Measurements from ENCODE around the gene VIPR2.

Gene VIPR2

GRCh38 chr7:159039716-159040115 is 105.0 kb downstream of the VIPR2 start:
- DNase-seq (ENCODE audit: low spot score) = no peak

GRCh38 chr7:159038066-159038465 is 106.6 kb downstream of the VIPR2 start:
- DNase-seq (ENCODE audit: low spot score) = no peak

- DNase-seq (ENCODE audit: low spot score) = no peak
Observed at GRCh38 chr7:159036916-159037605, 107.6 kb downstream of the VIPR2 start.

GRCh38 chr7:159035571-159036073 is 109.0 kb downstream of the VIPR2 start:
- no peak for DNase-seq (ENCODE audit: low spot score)

GRCh38 chr7:159034988-159035387 is 109.7 kb downstream of the VIPR2 start:
- no peak for DNase-seq (ENCODE audit: low spot score)

GRCh38 chr7:159034394-159034793 is 110.3 kb downstream of the VIPR2 start:
- DNase-seq (ENCODE audit: low spot score) = no peak

- no peak for DNase-seq (ENCODE audit: low spot score)
Observed at GRCh38 chr7:159033956-159034355, 110.7 kb downstream of the VIPR2 start.

- DNase-seq (ENCODE audit: low spot score) = no peak
Observed at GRCh38 chr7:159033473-159033825, 111.2 kb downstream of the VIPR2 start.

GRCh38 chr7:159032753-159033472 is 111.8 kb downstream of the VIPR2 start:
- no peak for DNase-seq (ENCODE audit: low spot score)

GRCh38 chr7:159032322-159032721 is 112.3 kb downstream of the VIPR2 start:
- no peak for DNase-seq (ENCODE audit: low spot score)

- DNase-seq (ENCODE audit: low spot score) = no peak
Observed at GRCh38 chr7:159031750-159032149, 112.9 kb downstream of the VIPR2 start.

GRCh38 chr7:159031135-159031701 is 113.4 kb downstream of the VIPR2 start:
- DNase-seq (ENCODE audit: low spot score) = no peak

- DNase-seq (ENCODE audit: low spot score) = no peak
Observed at GRCh38 chr7:159030490-159031134, 114.1 kb downstream of the VIPR2 start.

GRCh38 chr7:159028508-159029401 is 115.9 kb downstream of the VIPR2 start:
- no peak for DNase-seq (ENCODE audit: low spot score)

- DNase-seq (ENCODE audit: low spot score) = no peak
Observed at GRCh38 chr7:159027789-159028507, 116.7 kb downstream of the VIPR2 start.

GRCh38 chr7:159027056-159027788 is 117.4 kb downstream of the VIPR2 start:
- no peak for DNase-seq (ENCODE audit: low spot score)

GRCh38 chr7:159026271-159027055 is 118.2 kb downstream of the VIPR2 start:
- no peak for DNase-seq (ENCODE audit: low spot score)

GRCh38 chr7:159025161-159025779 is 119.4 kb downstream of the VIPR2 start:
- DNase-seq (ENCODE audit: low spot score) = no peak

Data from cerebellar cortex (tissue), 1 donor.